Measurements from ENCODE around the gene RPTOR.
A peak's percentile ranks its signal among the peaks of the same experiment; 100 is the strongest.

Gene RPTOR

GRCh38 chr17:80977172-80977571 is 432.5 kb downstream of the RPTOR start:
- Mint-ChIP-seq H3K27me3 (peaks cover 3% of the 10 kb centered on the region), H3K36me3 (peaks cover 1% of the 10 kb centered on the region), H3K27ac (peak overlapping the region; percentile 35), H3K4me3 (no peak overlapping the region), H3K9me3 (no peaks in the 10 kb centered on the region), H3K4me1 (peaks cover 11% of the 10 kb centered on the region)

- Mint-ChIP-seq H3K27me3 (peaks cover 3% of the 10 kb centered on the region), H3K36me3 (peaks cover 1% of the 10 kb centered on the region), H3K4me3 (no peak overlapping the region), H3K9me3 (no peaks in the 10 kb centered on the region), H3K4me1 (peaks cover 11% of the 10 kb centered on the region), H3K27ac (no peak overlapping the region)
Measured at GRCh38 chr17:80978499-80979497, 434.2 kb downstream of the RPTOR start.

DNA sequence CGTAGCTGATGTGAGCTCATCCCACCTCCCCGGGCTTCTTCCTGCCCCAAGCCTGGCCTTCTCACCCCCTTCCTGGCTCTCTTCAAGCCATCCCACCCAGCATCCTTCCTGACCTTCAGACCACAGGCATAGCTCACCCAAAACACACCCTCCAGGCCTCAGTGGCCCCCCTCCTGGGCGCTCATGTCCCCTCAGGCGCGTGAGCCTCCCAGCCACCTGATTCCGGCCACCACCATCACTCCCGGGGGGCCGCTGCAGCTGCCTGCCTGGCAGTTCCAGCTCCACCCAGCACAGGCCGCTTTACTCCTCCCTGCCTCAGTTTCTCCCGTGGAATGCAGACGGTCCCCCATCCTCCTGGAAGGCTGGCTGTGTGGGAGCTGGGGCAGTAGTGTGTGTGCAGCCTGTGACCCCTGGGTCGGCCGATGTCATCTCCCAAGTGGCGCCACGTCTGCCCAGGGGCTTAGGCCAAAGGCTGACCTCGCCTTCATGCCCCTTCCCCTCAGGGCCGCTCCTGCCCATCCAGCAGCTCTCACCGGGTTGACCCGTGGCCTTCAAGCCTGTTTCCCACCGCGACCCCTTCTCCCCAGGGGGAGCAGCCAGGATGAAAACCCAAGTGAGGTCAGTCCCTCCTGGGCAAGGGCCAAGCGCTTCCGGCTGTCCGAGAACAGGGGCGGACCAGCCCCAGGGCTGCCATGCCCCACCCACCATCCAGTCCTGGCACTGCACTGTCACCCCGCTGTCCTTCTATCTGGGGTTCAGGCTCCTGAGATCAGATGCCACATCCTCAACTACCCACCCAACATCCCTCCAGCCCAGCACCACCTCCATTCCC is 435.1 kb downstream of the RPTOR start:
- peaks cover 3% of the 10 kb centered on the region for H3K27me3 Mint-ChIP-seq
- peaks cover 1% of the 10 kb centered on the region for H3K36me3 Mint-ChIP-seq
- H3K4me1 Mint-ChIP-seq = peaks cover 11% of the 10 kb centered on the region
- H3K9me3 Mint-ChIP-seq = no peaks in the 10 kb centered on the region
- H3K27ac Mint-ChIP-seq = peak overlapping the region; percentile 80
- H3K4me3 Mint-ChIP-seq = peak overlapping the region; percentile 54

DNA sequence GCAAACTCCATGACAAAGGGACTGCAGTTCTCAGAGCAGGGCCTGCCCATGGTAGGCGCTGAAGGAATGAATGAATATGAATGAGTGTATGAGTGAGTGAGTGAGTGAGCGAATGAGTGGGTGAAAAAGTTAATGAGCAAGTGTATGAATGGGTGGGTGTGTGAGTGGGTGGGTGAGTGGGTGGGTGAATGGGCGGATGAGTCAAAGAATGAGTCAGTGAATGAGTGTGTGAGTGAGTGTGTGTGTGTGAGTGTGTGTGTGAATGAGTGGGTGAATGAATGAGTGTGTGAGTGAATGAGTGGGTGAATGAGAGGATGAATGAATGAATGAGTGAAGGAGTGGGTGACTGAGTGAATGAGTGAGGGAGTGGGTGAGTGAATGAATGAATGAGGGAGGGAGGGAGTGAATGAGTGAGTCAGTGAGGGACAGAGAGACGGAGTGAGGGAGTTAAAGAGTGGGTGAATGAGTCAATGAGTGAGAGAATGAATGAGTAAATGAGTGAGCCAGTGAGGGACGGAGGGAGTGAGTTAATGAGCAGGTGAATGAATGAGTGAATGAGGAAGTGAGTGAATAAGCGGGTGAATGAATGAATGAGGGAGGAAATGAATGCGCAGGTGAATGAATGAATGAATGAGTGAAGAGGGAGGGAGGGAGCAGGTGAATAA is 435.9 kb downstream of the RPTOR start:
- Mint-ChIP-seq H3K27me3 (peaks cover 3% of the 10 kb centered on the region), H3K4me3 (peak overlapping the region; percentile 54), H3K36me3 (peaks cover 1% of the 10 kb centered on the region)

DNA sequence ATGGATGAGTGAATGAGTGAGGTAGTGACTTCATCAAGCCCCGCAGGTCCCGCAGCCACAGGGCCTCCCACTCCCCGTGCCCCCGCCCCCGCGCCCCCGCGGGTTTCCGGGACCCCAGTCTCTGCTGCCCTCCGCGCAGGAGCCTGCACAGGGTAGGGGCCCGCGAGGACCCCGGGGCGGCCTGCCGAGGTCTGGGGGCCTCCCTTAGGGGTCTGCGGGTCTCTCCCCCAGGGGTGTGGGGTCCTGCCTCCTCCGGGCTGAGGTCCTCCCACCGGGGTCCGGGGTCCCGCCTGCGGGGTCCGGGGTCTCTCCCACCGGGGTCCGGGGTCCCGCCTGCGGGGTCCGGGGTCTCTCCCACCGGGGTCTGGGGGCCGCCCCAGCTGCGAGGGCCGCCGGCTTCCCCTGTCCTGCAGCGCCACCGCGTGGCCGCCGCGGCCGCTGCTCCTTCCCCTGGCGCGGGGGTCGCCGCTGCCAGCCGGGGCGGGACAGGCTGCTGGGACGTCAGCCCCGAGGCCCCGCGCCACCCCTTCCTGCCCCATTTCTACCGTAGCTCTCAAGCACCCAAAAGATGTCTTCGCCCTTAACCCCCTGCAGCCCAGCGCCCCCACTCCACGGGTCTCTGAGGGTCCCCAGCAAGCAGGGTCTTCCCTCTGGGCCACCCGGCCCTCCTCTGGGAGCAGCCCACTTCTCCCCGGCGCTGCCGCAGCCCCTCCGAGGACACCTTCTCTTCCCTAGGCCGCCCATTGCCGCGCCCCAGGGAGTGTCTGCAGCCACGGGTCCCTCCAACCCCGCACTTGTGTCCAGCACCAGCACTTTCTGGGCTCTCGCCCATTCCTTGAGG is 436.6 kb downstream of the RPTOR start:
- H3K4me1 Mint-ChIP-seq = peaks cover 11% of the 10 kb centered on the region
- peak overlapping the region; percentile 80 for H3K27ac Mint-ChIP-seq
- peaks cover 1% of the 10 kb centered on the region for H3K36me3 Mint-ChIP-seq
- peaks cover 3% of the 10 kb centered on the region for H3K27me3 Mint-ChIP-seq
- H3K9me3 Mint-ChIP-seq = no peaks in the 10 kb centered on the region
- peak overlapping the region; percentile 54 for H3K4me3 Mint-ChIP-seq

More for the DNA sequence above, 435.9 kb downstream of the RPTOR start:
- Mint-ChIP-seq H3K27ac (peak overlapping the region; percentile 80), H3K4me1 (peaks cover 11% of the 10 kb centered on the region), H3K9me3 (no peaks in the 10 kb centered on the region)

DNA sequence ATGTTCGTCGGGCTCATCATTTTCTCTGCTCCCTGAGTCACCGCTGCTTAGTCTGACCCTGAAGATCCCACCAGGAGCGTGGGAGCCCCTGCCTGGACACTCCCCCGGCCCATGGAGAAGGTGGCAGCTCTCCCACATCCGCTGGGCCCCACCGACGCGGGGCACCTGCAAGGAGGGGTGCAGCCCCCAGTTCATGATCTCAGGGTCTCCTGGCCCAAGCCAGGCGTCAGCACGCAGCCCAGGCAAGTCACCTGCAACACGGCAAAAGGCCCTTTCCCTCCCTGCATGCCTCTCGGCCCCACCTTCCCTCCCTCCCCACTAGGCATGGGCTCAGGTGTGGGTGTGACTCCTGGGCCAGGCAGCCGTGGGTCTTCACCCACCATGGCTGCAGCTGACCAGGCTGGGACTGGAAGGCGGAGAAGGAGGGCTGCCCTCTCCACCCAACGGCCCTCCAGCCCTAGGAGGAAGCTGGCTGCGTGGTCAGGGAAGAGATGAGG is 437.3 kb downstream of the RPTOR start:
- Mint-ChIP-seq H3K4me3 (no peak overlapping the region), H3K36me3 (peaks cover 1% of the 10 kb centered on the region), H3K27me3 (peaks cover 3% of the 10 kb centered on the region), H3K9me3 (no peaks in the 10 kb centered on the region), H3K4me1 (peaks cover 11% of the 10 kb centered on the region), H3K27ac (no peak overlapping the region)

- Mint-ChIP-seq H3K27ac (no peak overlapping the region), H3K36me3 (peaks cover 1% of the 10 kb centered on the region), H3K4me1 (peaks cover 11% of the 10 kb centered on the region), H3K27me3 (peaks cover 3% of the 10 kb centered on the region), H3K4me3 (no peak overlapping the region), H3K9me3 (no peaks in the 10 kb centered on the region)
Measured at GRCh38 chr17:80982426-80982974, 437.9 kb downstream of the RPTOR start.

DNA sequence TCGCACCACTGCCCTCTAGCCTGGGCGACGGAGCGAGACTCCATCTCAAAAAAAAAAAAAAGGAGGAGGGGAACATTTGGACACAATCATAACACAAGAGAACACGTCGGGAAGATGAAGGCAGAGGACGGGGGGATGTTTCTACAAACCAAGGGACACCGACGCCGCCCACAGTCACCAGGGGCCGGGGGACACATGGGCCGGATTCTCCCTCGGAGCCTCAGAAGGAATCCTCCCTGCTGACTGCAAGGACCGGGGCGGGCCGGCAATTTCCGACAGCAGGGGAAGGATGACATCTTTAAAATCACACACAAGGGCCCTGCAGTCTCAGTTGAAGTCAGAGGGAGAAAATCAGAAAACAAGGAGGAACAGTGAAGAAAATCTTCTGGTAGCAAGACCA is 438.9 kb downstream of the RPTOR start:
- Mint-ChIP-seq H3K4me1 (peaks cover 11% of the 10 kb centered on the region), H3K36me3 (peaks cover 1% of the 10 kb centered on the region), H3K4me3 (no peak overlapping the region), H3K27ac (no peak overlapping the region), H3K27me3 (peaks cover 3% of the 10 kb centered on the region), H3K9me3 (no peaks in the 10 kb centered on the region)

- peaks cover 17% of the 10 kb centered on the region for H3K4me1 Mint-ChIP-seq
- peaks cover 1% of the 10 kb centered on the region for H3K36me3 Mint-ChIP-seq
- peaks cover 3% of the 10 kb centered on the region for H3K27me3 Mint-ChIP-seq
- no peak overlapping the region for H3K27ac Mint-ChIP-seq
- no peak overlapping the region for H3K4me3 Mint-ChIP-seq
- no peaks in the 10 kb centered on the region for H3K9me3 Mint-ChIP-seq
Measured at GRCh38 chr17:80984749-80985148, 440.1 kb downstream of the RPTOR start.

GRCh38 chr17:80986046-80986445 is 441.4 kb downstream of the RPTOR start:
- Mint-ChIP-seq H3K27ac (no peak overlapping the region), H3K4me3 (no peak overlapping the region), H3K27me3 (no peaks in the 10 kb centered on the region), H3K4me1 (peaks cover 16% of the 10 kb centered on the region), H3K36me3 (no peaks in the 10 kb centered on the region), H3K9me3 (no peaks in the 10 kb centered on the region)

DNA sequence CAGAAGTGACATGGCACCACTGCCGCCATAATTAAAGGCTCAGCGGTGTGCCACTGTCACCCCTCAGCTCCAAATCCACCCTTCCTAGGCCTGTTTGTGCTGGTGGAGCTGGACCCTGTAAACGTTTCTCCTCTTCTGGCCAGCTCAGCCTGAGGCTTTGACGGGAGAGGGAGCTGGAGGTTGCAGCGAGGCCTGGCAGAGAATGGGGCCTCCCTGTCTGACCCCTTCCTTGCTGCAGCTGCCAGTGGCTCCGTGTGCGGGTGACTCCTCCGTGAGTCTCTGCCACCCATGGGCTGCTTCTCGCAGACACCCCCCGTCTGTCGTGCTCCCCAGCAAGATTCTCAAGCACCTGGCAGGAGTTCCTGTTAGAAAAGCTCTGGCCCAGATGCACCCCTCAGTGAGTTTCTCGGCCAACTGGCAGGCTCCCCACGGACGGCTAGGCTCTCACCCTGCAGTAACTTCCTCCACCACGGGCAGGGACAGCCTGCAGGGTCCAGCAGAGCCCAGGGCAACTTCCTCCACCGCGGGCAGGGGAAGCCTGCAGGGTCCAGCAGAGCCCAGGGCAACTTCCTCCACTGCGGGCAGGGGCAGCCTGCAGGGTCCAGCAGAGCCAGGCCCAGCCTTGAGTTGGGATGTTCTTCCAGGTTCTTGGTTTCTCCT is 442.3 kb downstream of the RPTOR start:
- peaks cover 16% of the 10 kb centered on the region for H3K4me1 Mint-ChIP-seq
- H3K36me3 Mint-ChIP-seq = no peaks in the 10 kb centered on the region
- no peak overlapping the region for H3K4me3 Mint-ChIP-seq
- no peaks in the 10 kb centered on the region for H3K27me3 Mint-ChIP-seq
- no peaks in the 10 kb centered on the region for H3K9me3 Mint-ChIP-seq
- H3K27ac Mint-ChIP-seq = no peak overlapping the region

- Mint-ChIP-seq H3K27ac (no peak overlapping the region), H3K27me3 (no peaks in the 10 kb centered on the region), H3K4me3 (no peak overlapping the region), H3K36me3 (no peaks in the 10 kb centered on the region), H3K4me1 (peaks cover 19% of the 10 kb centered on the region), H3K9me3 (no peaks in the 10 kb centered on the region)
Measured at GRCh38 chr17:80987941-80988461, 443.4 kb downstream of the RPTOR start.

DNA sequence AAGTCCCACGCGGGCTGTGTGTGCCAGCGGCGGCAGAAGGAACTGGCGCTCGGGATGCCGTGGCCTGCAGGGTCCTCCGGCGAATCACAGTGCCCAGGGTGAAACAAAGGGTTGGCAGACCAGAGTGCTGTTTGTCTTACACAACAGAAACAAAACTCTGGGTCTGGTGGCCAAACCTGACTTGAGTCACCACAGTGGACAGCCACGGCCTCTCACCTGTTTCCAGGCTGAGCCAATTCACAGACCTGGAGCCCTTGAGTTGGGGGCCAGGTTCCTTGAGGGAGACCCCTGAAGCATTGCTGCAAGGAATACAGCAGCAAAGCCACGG is 444.9 kb downstream of the RPTOR start:
- Mint-ChIP-seq H3K36me3 (no peaks in the 10 kb centered on the region), H3K4me1 (peaks cover 27% of the 10 kb centered on the region), H3K27ac (no peak overlapping the region), H3K9me3 (no peaks in the 10 kb centered on the region), H3K27me3 (no peaks in the 10 kb centered on the region), H3K4me3 (no peak overlapping the region)
